PFSK-1 (cell line): ENCODE measurements around the gene TFEB.

Experiments used
- FOXP2 ChIP-seq: optimal IDR thresholded peaks from 2 replicates; pipeline ENCODE3; 2011; ENCODE audit warnings: borderline replicate concordance, control low read depth, inconsistent platforms; ENCODE audit not compliant: insufficient read depth; ENCODE audit errors: extremely low read length, extremely low read depth
- POLR2AphosphoS5 ChIP-seq: IDR thresholded peaks from 2 replicates; pipeline ENCODE4 v1.6.1; 2012; ENCODE audit warnings: low read depth, mild to moderate bottlenecking, control low read depth, low read length, moderate library complexity
- SIN3A ChIP-seq: IDR thresholded peaks from 2 replicates; pipeline ENCODE4 v1.6.1; 2012; ENCODE audit warnings: mild to moderate bottlenecking, low read length, moderate library complexity, borderline replicate concordance; ENCODE audit not compliant: insufficient read depth
- TAF1 ChIP-seq: IDR thresholded peaks from 2 replicates; pipeline ENCODE4 v1.6.1; 2012; ENCODE audit warnings: low read length, control low read depth, borderline replicate concordance; ENCODE audit not compliant: insufficient read depth
- TF ChIP-seq, protein P1 (sequence below), 2 experiments: IDR thresholded peaks; 2 replicates each; pipeline versions ENCODE4 v1.6.1 to v1.8.0; 2011 to 2012; ENCODE audit warnings: low read depth in 2 of 2, low read length in 2 of 2, control low read depth in 1 of 2, inconsistent platforms in 1 of 2, mild to moderate bottlenecking in 1 of 2, moderate library complexity in 1 of 2; ENCODE audit not compliant: insufficient read depth in 1 of 2

Gene TFEB

GRCh38 chr6:41655646-41656001, 79.8 kb downstream of the TFEB start:
- TF ChIP-seq, protein P1, sequence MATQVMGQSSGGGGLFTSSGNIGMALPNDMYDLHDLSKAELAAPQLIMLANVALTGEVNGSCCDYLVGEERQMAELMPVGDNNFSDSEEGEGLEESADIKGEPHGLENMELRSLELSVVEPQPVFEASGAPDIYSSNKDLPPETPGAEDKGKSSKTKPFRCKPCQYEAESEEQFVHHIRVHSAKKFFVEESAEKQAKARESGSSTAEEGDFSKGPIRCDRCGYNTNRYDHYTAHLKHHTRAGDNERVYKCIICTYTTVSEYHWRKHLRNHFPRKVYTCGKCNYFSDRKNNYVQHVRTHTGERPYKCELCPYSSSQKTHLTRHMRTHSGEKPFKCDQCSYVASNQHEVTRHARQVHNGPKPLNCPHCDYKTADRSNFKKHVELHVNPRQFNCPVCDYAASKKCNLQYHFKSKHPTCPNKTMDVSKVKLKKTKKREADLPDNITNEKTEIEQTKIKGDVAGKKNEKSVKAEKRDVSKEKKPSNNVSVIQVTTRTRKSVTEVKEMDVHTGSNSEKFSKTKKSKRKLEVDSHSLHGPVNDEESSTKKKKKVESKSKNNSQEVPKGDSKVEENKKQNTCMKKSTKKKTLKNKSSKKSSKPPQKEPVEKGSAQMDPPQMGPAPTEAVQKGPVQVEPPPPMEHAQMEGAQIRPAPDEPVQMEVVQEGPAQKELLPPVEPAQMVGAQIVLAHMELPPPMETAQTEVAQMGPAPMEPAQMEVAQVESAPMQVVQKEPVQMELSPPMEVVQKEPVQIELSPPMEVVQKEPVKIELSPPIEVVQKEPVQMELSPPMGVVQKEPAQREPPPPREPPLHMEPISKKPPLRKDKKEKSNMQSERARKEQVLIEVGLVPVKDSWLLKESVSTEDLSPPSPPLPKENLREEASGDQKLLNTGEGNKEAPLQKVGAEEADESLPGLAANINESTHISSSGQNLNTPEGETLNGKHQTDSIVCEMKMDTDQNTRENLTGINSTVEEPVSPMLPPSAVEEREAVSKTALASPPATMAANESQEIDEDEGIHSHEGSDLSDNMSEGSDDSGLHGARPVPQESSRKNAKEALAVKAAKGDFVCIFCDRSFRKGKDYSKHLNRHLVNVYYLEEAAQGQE (IDR thresholded peaks at IDR 0.05; ENCODE audit: insufficient read depth in 1 of 2, low read depth in 2 of 2, low read length in 2 of 2): no peak
- no peak for TF ChIP-seq TAF1

GRCh38 chr6:41655176-41655575, 80.2 kb downstream of the TFEB start:
- TF ChIP-seq TAF1: no peak
- no peak for TF ChIP-seq SIN3A
- no peak for TF ChIP-seq FOXP2
- no peak for TF ChIP-seq POLR2AphosphoS5

DNA sequence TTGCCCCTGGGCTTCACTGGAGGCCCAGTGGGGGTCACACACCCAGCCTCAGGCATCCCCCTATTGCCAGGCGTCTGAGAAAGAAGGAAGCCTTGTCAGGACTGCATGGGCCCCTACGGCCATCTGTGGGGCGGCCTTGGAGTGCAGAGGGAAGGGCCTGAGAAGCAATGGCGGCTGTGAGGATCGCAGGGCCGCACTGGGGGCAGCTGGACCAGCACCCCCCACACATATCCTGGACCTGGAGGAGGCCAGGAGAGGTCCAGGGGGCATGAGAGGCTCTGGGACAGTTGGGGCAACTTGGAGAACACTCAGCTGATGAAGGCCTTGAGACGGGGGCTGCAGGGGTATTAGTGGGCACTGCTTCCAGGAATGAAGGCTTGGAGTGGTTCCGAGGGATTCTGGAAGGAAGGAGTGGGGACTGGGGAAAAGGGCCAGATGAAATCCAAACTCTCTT, 80.7 kb downstream of the TFEB start:
- TF ChIP-seq, protein P1 (IDR thresholded peaks at IDR 0.05; ENCODE audit: insufficient read depth in 1 of 2, low read depth in 2 of 2, low read length in 2 of 2): no peak
- TF ChIP-seq POLR2AphosphoS5 (no peak), SIN3A (no peak), TAF1 (no peak), FOXP2 (no peak)

- TF ChIP-seq, protein P1 (IDR thresholded peaks at IDR 0.05; ENCODE audit: insufficient read depth in 1 of 2, low read depth in 2 of 2, low read length in 2 of 2): no peak
- TF ChIP-seq TAF1 (no peak), POLR2AphosphoS5 (no peak), FOXP2 (no peak), SIN3A (no peak)
Observed at GRCh38 chr6:41654151-41654697, 81.2 kb downstream of the TFEB start.

DNA sequence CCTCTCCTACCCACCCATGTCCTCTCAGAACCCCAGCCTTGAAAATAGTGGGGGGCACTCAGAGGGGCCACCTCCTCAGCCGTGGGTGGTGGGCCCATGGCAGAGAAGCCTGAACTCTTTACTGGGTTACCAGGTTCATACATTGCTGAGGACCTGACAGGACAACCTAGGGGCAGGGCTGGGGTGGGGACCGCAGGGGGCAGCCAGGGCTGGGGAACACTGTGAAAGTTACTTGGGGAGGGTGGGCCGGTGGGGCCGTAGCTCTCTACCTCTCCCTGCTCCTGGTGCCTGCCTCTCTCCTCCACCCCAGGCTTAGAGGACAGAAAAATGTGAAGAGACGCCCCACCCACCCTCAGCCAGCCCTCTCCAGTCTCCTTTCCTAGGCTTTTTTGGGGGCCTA, 81.7 kb downstream of the TFEB start:
- no peak for TF ChIP-seq SIN3A
- TF ChIP-seq FOXP2: no peak
- no peak for TF ChIP-seq TAF1
- no peak for TF ChIP-seq POLR2AphosphoS5
- TF ChIP-seq, protein P1 (IDR thresholded peaks at IDR 0.05; ENCODE audit: insufficient read depth in 1 of 2, low read depth in 2 of 2, low read length in 2 of 2): no peak
